ENCODE data around the gene RRM2. TPM values are rescaled to one million over a fixed set of nuclear protein-coding genes. Genes with fewer than 3 reads are reported as not detected.

RRM2 gene
- total RNA-seq, 1 experiment from 2014 or later = 330 TPM

DNA sequence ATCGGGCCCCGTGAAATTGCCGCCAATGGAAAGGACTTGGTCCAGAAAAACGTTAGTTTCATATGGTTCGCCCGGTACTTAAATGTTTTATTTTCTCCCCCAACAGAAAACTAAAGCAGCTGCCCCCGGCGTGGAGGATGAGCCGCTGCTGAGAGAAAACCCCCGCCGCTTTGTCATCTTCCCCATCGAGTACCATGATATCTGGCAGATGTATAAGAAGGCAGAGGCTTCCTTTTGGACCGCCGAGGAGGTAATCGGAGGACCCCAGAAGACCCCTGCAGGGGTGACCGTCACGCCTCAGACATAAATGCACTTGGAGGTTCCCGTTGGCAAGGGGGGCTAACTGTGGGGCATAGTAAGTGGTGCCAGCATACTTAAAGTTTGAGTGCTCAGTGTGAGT is 742 bp downstream of the RRM2 start:
- peak overlapping the region; percentile 80 for H3K27ac ChIP-seq (ENCODE audit: low read depth, low read length)
- H3K27me3 ChIP-seq (ENCODE audit: insufficient read depth, low read length) = no peaks in the 10 kb centered on the region
- DNase-seq (ENCODE audit: low read depth, low spot score) (no peak), ATAC-seq (no peak)
- no TSS peak for BruUV-seq (replicated peaks)
- RAD21 ChIA-PET (ENCODE audit: low non-redundant PET in 1 of 2, low total read pairs in 2 of 2, uncharacterized antibody in 2 of 2, unreplicated experiment in 2 of 2) = interaction anchor here in 1 of 2 experiments (0.8 kb wide), 1 partner anchor 51 kb away, joined by 6 read pairs; no protein-coding TSS in a partner anchor
- H3K4me1 ChIP-seq (ENCODE audit: control insufficient read depth in 1 of 2, insufficient read depth in 2 of 2, low read length in 2 of 2) = peaks cover 18 to 41% of the 10 kb centered on the region in 2 experiments; a peak in 3 of 4 replicates
- H2AFZ ChIP-seq (ENCODE audit: low read depth, low read length, poor library complexity, severe bottlenecking) = no peak overlapping the region
- H3K79me2 ChIP-seq (ENCODE audit: insufficient read depth, low read length) = peaks cover 73% of the 10 kb centered on the region
- peaks cover 17 to 50% of the 10 kb centered on the region in 2 experiments for H3K36me3 ChIP-seq (ENCODE audit: control insufficient read depth in 1 of 2, insufficient read depth in 2 of 2, low read length in 2 of 2)
- H3K4me3 ChIP-seq (replicated peaks in 1 of 2; ENCODE audit: low read depth in 1 of 2, low read length in 2 of 2) = peak overlapping the region; percentile 86 to 96
- H3K4me2 ChIP-seq (ENCODE audit: low read length) = peak overlapping the region; percentile 88
- TF ChIP-seq EZH2phosphoT487 (IDR thresholded peaks at IDR 0.05; ENCODE audit: borderline replicate concordance) (no peak), CBX3 (IDR thresholded peaks at IDR 0.05; ENCODE audit: low read depth) (no peak), CEBPB (IDR thresholded peaks at IDR 0.05; ENCODE audit: low read depth) (no peak), SRF (IDR thresholded peaks at IDR 0.05; ENCODE audit: low read depth) (no peak), SP1 (IDR thresholded peaks at IDR 0.05; ENCODE audit: low read depth) (no peak), ELF1 (IDR thresholded peaks at IDR 0.05; ENCODE audit: borderline replicate concordance, low read depth) (no peak), YY1 (IDR thresholded peaks at IDR 0.05; ENCODE audit: extremely low read depth, insufficient replicate concordance, low read depth, low read length) (no peak), POLR2AphosphoS5 (IDR thresholded peaks at IDR 0.05; ENCODE audit: low read depth, low read length) (no peak), SIN3A (IDR thresholded peaks at IDR 0.05; ENCODE audit: low read depth) (no peak), ZNF274 (IDR thresholded peaks at IDR 0.05; ENCODE audit: low read depth, low read length) (no peak)
- TF ChIP-seq, protein P1, sequence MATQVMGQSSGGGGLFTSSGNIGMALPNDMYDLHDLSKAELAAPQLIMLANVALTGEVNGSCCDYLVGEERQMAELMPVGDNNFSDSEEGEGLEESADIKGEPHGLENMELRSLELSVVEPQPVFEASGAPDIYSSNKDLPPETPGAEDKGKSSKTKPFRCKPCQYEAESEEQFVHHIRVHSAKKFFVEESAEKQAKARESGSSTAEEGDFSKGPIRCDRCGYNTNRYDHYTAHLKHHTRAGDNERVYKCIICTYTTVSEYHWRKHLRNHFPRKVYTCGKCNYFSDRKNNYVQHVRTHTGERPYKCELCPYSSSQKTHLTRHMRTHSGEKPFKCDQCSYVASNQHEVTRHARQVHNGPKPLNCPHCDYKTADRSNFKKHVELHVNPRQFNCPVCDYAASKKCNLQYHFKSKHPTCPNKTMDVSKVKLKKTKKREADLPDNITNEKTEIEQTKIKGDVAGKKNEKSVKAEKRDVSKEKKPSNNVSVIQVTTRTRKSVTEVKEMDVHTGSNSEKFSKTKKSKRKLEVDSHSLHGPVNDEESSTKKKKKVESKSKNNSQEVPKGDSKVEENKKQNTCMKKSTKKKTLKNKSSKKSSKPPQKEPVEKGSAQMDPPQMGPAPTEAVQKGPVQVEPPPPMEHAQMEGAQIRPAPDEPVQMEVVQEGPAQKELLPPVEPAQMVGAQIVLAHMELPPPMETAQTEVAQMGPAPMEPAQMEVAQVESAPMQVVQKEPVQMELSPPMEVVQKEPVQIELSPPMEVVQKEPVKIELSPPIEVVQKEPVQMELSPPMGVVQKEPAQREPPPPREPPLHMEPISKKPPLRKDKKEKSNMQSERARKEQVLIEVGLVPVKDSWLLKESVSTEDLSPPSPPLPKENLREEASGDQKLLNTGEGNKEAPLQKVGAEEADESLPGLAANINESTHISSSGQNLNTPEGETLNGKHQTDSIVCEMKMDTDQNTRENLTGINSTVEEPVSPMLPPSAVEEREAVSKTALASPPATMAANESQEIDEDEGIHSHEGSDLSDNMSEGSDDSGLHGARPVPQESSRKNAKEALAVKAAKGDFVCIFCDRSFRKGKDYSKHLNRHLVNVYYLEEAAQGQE (IDR thresholded peaks at IDR 0.05; ENCODE audit: low read depth) = no peak
- TF ChIP-seq, protein P2, sequence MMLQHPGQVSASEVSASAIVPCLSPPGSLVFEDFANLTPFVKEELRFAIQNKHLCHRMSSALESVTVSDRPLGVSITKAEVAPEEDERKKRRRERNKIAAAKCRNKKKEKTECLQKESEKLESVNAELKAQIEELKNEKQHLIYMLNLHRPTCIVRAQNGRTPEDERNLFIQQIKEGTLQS (IDR thresholded peaks at IDR 0.05) = no peak
- CTCF ChIA-PET = interaction anchor here (3.5 kb wide), 1 partner anchor 311 kb away, joined by 55 read pairs; no protein-coding TSS in a partner anchor
- POLR2A ChIA-PET = interaction anchor here (1.6 kb wide), 1 partner anchor 285 kb away, joined by 6 read pairs; no protein-coding TSS in a partner anchor
- no peaks in the 10 kb centered on the region for H3K9me2 ChIP-seq (ENCODE audit: insufficient read depth)
- peaks cover 22% of the 10 kb centered on the region; the same call in 1 of the 2 replicates for H4K20me1 ChIP-seq (ENCODE audit: insufficient read depth)
- no peaks in the 10 kb centered on the region for H3K9me3 ChIP-seq (ENCODE audit: control insufficient read depth in 1 of 2, insufficient read depth in 1 of 2, low read depth in 1 of 2, low read length in 2 of 2)
- intact Hi-C loops (cut with micrococcal nuclease) = loop anchor here (10.0 kb wide), 1 partner anchor 182 kb away; the partner anchor contains the start of gene HPCAL1
- peak overlapping the region; percentile 99 for H3K9ac ChIP-seq (ENCODE audit: low read length)

All from HCT116 (cell line).